RPMI8226 (cell line): ENCODE data around the gene YEATS2.
"Not testable (repeated sequence)": the region's sequence is repeated elsewhere in the genome, so short reads cannot be mapped to it uniquely, and the experiment has no call there.

ENCODE experiments used
- DNase-seq: peaks from one replicate; pipeline ENCODE4 v3.0.0-alpha.2; 2015

The YEATS2 gene

DNA sequence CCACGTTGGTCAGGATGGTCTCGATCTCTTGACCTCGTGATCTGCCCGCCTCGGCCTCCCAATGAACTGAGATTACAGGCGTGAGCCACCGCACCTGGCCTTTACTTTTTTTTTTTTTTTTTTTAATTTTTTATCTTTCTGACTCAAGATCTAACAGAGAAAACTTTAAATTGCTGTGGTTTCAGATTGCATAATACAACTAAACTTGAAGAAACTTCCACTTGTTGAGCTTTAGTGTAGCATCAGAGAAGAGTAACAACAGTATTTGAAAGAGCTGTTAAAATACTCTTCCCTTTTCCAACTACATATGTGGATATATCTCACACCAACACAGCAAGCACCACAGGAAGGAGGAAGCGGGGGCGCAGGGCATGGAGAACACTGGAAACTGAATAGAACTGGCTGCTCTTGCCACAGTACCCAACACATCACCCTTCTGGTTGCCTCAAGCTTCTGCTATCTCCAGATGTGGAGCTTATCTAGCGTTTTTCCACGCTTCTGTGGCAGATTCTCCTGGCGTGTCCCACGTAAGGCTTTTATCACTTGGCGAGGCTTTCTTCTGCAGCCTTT is 82.4 kb downstream of the YEATS2 start:
- no peak for DNase-seq

DNA sequence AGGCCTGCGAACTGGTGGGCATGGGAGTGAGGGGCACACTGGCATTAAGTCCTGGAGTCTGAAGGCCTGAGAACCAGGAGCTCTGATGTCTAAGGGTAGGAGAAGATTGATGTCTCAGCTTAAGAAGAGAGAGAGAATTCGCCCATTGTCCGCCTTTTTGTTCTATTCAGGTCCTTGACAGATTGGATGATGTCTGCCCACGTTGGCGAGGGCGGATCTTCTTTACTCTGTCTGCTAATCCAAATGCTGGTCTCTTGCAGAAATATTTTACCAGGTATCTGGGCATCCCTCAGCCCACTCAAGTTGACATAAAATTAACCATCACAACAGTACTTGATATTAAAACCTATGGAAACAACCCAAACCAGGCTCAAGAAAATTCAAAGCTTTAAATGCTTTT is 83.6 kb downstream of the YEATS2 start:
- DNase-seq, result no peak

DNA sequence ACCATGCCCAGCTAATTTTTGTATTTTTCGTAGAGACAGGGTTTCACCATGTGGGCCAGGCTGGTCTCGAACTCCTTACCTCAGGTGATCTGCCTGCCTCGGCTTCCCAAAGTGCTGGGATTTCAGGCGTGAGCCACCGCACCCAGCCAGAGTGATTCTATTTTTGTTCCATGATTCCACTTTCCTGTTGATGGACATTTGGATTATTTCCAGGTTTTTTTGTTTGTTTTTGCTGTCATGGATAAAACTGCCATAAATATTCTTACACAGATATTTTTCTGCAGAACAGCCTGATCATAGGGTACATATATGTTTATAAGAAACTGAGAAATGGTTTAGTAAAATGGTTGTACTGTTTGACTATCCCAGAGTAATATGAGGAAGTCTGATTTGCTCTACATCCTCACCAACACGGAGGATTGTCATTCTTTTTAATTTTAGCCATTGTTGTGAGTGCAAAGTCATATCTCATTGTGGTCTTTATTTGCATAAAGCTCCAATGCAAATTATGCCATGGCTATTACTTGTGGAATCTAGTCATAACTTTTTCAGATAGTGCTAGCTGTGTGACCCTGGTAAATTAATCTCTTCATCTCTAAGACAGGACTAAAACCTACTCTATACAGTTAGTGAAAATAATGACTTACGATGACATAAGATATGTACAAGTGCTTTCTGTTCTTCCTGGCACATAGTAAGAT is 85.1 kb downstream of the YEATS2 start:
- no peak for DNase-seq

DNA sequence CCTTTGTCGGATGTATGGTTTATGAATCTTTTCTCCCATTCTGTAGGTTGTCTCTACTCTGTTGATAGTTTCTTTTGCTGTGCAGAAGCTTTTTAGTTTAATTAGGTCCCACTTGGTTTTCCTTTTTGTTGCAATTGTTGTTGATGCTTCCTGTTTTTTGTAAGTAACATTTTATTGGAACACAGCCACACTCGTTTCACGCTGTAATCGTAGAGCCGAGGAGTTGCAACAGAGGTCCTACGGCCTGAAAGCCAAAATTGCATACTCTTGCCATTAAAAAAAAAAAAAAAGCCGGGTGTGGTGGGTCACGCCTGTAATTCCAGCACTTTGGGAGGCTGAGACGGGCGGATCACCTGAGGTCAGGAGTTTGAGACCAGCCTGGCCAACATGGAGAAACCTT is 86.9 kb downstream of the YEATS2 start:
- not testable (repeated sequence) for DNase-seq

DNA sequence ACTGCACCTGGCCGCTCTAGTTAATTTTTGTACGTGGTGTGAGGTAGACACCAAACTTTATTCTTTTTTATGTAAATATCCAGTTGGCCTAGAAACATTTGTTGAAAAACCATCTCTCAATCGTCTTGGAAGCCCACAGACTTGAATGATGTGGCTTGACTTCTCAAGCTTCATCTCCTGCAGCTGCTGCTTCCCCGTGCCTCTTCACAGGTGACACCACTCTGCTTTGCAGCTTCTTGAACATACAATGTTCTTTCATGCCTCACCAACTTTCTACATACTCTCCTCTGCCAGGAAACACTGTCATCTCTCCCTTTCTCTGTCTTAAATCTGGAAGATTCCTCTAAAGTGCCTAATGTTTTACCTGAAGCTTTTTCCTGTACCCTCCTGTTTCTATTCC is 92.2 kb downstream of the YEATS2 start:
- DNase-seq, result no peak

DNA sequence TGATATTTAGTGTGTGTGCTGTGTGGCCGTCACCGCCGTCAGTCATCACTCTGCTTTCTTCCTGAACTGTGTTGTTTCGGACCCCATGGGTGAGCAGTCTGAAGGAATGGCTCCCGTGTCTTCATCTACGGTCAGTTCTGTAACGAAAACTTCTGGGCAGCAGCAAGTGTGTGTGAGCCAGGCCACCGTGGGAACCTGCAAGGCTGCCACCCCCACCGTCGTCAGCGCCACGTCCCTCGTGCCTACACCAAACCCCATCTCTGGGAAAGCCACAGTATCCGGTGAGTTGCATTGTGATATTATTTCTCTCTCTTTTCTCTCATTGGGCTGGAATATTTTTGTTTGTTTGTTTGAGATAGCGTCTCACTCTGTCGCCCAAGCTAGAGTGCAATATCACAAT is 93.1 kb downstream of the YEATS2 start:
- DNase-seq, result no peak

DNA sequence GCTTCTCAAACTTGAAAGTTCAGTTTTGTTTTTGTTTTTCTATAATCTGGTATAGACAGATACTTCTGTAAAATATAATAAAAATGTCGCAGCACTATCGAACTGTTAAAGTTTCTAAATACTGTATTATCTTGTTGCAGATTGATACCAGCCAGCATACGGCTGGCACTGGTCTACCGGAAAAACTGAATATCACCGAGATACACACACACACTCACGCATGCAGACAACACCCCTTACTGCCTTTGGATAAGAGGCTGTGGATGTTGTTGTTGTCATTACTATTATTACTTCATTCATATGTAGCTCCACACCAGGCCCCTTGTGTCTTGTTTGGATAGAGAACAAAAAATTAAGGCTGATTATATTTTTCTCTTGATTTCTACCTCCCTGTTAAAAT is 95.4 kb downstream of the YEATS2 start:
- no peak for DNase-seq

DNA sequence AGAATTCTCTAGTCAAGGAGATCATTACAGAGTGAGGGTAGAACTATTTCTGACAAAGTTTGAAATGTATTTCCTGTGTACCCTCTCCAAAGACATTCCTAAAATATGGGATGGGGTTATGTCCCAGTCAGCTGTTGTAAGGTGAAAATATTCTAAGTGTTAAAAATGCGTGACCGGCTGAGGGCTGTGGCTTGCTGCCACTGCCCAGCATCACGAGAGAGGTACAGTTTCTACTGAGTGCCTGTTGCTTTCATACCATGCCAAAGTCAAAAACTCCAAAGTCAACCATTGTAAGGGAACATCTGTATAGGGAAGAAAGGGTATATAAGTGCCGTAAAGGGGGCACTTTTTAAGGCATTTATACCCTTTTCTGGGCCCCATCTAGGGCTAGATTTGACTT is 96.9 kb downstream of the YEATS2 start:
- no peak for DNase-seq

DNA sequence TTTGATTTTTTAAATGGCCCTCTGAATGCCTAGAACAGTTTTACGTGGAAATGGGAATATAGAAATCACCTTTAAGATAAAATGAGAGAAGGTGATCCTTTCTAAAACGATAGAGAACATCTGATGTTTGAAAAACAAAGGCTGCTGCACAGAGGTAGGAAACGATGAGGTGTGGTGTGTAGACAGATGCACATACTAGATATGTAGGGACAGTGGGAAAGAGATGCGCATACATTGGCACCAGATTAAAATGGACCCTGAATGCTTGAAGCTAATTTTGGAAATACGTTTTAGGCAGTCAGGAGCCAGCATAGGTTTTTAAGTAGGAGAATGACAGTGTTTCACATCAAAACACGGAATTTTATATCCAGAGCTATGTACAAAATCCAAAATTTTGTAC is 98.8 kb downstream of the YEATS2 start:
- no peak for DNase-seq

DNA sequence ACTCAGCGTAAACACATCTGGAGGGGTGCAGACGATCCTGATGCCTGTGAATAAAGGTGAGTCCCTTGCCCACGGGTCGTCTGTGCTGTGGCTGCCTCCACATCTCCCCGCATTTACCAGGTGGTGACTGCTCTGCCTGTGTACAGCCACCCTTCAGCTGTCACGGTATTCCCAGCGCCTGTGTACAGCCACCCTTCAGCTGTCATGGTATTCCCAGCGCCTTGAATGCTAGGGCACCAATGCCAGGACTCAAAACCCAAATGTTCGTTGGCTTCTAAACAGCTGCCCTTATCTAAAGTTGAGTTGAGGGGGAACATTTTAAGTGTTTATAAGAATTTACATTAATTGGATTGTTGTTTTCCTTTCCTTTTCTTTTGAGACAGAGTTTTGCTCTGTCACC is 100.4 kb downstream of the YEATS2 start:
- DNase-seq, result no peak

DNA sequence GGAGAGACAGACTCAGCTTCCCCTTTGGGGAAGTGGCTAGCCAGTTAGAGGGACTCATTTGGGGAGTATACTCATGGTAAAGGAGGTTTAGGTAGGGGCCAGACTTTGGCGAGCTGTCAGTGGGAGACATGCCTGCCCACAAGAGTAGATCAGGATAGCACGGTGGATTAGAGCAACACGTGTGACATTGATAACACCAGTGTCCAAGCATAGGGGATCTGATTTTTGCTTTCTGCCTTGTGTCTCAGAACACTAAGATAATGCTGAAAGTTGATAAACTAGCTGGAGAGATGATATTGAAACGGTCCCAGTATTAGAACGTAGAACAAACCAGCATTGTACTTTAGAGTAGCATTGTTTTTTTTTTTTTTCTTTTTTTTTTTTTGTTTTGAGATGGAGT is 101.9 kb downstream of the YEATS2 start:
- DNase-seq, result no peak

DNA sequence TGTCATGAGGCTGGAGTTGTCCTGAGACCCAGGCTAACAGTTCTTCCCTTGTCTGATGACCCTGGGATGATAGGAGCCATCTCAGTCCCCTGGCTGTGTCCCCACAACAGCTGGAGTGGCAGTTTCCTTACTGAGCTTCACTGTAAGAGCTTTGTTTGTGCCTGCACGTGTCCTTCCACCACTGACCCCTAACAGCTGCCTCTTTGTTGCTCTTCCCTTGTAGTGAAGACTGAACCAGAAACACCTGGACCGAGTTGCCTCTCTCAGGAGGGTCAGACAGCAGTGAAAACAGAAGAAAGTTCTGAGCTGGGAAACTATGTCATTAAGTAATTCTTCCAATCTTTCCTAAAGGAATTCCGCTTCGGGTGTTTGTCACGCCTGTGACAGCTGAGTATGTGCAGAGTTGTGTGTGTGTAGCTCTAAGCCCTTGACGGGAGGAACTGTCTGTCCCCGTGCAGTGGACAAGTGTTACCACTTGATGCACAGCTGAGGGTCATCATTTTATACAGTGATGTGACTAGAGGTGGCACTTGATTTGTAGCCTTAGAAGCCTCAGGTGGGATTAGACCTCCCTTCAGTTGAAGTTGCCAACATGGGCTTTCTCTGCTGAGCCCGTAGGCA is 102.8 kb downstream of the YEATS2 start:
- DNase-seq, result no peak

DNA sequence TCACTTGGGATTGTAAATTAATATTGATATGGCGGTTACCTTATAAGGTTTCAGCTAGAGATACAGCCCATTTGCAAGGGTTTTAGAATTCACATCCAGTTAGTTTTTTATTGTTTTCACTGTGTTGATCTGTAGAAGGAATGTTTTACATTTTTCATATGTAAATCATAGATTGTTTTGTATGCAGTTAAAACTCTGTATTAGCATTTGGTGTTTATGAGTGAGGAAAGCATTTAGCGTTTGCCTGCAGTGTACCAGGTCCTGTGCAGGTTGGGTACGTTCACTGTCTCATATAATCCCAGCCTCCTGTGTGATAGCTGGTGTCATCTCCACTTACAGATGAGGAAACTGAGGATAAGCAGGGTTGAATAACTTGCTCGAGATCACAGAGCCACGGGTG is 104.0 kb downstream of the YEATS2 start:
- no peak for DNase-seq

DNA sequence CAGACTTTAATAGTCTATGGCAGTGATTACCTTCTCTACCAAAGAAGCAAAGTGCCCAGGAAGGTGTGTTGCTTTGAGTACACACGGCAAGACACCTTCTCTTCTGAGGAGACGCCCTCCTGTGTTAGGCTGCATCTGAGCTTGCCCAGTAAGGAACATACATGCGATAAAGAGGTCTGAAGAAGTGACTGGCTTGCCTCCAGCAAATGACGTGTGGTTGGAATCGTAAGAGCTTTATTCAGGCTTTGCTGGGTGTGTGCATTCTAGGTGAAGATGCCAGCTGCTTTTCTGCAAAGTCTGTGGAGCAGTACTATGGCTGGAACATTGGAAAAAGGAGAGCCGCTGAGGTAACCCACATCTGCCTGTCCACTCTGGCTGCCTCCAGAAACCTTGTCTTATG is 105.4 kb downstream of the YEATS2 start:
- no peak for DNase-seq

DNA sequence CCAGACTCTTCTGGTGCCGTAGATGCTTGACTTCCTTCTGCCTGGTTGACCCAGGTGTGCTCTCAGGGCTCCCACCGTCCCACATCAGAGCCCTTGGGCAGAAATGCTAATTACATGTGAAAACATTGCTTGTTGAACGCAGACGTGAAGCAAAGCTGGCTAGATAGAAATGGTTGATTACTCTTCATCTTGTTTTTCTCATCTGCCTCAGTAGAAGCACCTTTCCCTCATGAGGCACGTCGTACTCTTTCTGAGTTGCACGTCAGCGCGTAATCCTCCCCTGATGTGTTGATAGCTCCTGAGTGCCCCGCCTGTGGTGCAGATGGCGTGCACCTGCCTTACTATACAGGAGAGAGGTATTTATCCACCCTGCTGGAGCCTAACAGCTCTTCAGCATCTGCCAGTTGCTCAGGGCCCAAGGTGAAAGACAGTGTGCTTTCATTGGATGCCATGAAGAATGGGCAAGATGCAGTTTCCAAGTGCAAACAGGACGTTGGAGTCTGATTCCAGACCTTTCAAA is 109.7 kb downstream of the YEATS2 start:
- DNase-seq, result no peak

DNA sequence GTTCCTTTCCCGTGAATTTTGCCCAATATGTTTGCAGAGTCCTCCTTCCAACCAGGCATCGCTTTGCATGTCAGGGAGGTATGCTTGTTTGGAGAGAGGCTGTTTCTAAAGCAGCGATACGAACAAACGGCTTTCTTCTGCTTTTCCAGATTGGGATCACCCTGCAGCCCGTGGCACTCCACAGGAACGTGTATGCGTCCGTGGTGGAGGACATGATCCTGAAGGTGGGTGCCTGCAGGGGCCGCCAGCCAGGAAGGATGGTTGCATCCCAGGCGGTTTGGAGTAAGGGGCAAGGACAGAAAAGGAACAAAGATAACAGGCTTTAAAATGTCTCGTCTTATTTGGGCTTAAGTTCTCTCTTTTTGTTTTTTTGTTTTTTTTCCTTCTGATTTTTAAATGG is 110.3 kb downstream of the YEATS2 start:
- no peak for DNase-seq

DNA sequence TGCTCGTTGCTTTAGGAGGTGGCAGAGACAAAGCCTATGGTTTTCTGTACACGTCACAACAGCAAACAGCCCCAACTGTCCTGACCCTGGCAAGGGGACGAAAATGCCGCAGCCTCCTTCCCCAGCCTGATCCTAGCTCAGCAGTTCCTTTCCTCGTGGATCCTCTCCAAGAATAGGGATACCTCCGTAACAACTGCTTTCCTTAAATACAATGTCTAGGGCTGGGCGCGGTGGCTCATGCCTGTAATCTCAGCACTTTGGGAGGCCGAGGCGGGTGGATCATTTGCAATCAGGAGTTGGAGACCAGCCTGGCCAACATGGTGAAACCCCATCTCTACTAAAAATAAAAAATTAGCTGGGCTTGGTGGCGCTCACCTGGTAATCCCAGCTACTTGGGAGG is 110.8 kb downstream of the YEATS2 start:
- no peak for DNase-seq

DNA sequence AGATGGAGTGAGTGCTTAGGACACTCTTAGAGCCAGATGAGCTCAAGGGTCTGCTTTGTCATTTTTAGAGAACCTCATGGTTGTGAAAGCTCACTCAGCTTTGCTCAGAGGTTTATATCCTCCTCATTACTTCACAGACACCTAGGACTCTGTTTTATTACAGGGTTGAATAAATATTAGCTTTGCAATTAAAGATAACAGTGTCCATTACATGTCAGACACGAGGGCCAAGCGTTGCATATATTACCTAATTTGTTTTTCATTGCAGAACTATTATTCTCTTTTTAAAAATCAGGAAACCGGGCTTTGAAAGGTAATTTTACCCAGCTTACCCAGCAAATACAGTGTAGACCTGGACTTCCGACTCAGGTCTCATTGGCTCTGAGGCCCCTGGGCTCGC is 111.7 kb downstream of the YEATS2 start:
- no peak for DNase-seq

DNA sequence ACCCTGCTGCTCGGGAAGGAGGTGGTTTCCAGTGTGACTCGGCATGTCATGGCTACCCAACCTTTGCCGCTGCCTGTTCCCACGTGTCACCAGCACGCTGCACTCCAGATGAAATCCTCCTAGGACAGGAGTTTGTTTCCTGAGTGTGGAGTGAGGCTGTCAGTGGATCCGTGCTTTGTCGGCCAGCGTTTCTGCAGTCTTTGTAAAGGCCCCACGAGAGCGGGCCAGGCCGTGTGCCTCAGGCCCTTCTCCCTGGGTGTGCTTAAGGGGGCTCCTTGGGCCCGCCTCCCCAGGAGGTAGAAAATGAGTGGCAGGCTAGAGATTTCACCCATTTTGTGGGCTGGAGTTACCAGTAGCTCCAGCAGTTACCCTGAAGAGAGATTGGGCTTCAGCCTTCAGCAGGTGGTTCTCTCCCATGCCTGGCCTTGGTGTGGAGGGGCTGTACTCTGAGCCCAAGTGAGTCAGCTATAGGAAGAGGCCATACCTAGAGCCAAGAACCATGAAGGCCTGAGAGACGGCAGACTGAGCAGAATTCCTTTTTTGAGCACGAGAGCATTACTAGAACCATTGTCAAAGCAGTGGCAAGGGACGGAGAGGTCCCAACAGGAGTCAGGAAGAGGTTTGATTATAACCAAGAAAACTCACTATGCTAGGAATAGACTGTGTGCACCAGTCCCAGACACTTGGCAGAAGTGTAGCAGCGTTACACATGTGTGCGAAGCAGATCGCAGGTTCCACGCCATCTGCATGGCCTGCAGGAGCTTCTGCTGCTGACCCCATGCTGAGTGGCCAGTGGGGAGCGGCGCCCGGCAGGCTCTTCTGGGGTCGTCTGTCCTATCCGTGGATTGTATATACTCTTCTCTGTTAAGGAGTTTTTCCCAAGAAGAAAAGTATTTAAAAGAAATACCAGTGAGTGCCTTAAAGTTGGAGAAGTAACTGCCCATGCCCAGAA is 113.3 kb downstream of the YEATS2 start:
- DNase-seq, result no peak

DNA sequence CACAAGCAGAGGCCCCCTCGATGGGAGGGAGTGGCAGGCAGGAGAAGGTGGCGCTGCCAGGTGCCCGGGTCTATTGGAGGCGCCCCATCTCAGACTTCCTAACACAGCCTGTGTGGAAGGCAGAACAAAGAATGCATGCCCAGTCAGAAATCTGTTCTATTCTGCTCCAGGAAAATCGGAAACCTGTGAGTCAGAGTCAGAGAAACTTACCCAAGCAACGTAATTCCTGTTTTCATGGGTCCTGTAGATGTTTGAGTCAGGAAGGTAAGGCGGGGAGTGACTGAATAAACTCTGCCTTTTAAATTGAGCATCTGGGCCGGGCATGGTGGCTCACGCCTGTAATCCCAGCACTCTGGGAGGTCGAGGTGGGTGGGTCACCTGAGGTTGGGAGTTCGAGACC is 114.0 kb downstream of the YEATS2 start:
- DNase-seq, result no peak

DNA sequence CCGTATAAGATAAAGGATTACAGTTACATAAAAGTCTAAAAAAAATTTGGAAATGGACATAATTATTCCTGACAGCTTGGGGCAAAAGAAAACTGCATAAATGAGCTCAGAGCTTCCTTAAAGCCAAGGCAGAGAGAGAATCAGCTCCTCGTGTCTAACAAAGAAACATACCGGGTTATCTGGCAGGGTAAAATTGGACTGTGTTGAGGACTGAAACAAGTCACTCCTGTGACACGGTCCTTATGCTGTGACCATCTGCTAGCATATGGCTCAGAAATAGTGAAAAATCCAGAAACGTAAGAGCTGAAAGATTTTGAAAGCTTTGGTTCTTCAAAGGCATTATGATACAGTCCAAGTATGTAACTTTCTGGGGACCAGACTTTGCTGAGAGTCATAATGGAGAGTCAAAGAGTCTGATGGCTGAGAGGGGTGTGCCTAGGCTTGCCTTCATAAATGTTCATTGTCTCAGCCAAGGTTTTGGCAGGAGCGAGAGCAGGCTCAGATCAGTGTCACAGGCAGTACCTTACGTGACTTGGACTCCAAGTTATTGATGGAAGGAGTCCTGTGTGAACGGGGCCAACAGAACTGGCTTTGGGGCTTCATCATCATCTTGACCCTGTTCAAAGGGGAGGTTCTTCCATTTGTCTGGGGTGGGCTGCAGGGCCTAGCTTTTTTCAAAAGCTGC is 115.3 kb downstream of the YEATS2 start:
- DNase-seq, result no peak

DNA sequence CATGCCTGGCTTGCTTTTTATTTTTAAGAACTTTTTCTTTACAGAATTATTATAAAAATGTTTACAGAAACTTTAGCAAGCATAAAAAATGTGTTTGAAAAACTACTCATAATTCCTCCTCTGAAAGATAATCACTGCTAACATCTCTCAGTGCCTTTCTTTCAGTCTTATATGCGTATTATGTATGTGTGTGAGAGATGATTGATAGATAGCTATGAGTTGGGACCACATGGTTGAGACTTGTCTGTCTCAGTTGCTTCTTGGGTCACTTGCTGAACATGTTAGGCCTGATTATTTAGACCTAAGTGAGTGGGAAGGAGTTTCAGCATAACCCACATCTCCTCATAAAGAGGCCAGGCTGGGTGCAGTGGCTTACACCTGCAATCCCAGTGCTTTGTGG is 116.6 kb downstream of the YEATS2 start:
- no peak for DNase-seq

DNA sequence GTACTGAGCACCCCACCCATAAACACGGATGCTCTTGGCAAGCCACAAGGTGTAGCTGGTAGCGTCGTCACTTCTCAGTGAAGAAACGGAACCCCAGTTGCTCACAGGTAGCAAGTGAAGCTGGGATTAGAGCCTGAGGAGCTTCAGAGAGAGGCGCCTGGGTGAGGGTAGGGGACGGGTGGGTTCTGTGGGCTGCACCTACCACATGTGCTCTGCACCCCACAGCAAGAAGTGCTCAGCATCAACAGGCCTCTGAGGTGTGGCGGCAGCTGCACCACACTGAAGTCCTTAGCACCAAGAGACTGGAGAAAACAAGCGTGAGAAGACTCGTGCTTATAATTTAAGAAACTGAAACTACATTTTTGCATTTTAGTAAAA is 118.0 kb downstream of the YEATS2 start:
- no peak for DNase-seq
